GM23248 (cell line): ENCODE measurements around the gene TRPV4. TPM values are rescaled to one million over a fixed set of nuclear protein-coding genes. Genes with fewer than 3 reads are reported as not detected.

Experiments
- DNase-seq: peaks from one replicate; pipeline ENCODE4 v3.0.0-alpha.2; 2015
- H2AFZ ChIP-seq: fragments of 200-600 bp; sonication (generic); 2 replicates; pipeline ENCODE4 v1.6.1; 2016; ENCODE audit warnings: antibody characterized with exemption
- H3F3A ChIP-seq: fragments of 200-600 bp; sonication (generic); 2 replicates; pipeline ENCODE4 v1.6.1; 2016; ENCODE audit warnings: mild to moderate bottlenecking, antibody characterized with exemption, mixed run types; ENCODE audit not compliant: insufficient read depth
- H3K27ac ChIP-seq: fragments of 200-600 bp; sonication (generic); 2 replicates; pipeline ENCODE4 v1.5.1; 2016; ENCODE audit warnings: mild to moderate bottlenecking
- H3K27me3 ChIP-seq: fragments of 200-600 bp; sonication (generic); replicated peaks from 2 replicates; pipeline ENCODE4 v1.6.1; 2016; ENCODE audit warnings: mild to moderate bottlenecking; ENCODE audit not compliant: insufficient read depth
- H3K36me3 ChIP-seq: fragments of 200-600 bp; sonication (generic); 2 replicates; pipeline ENCODE4 v1.6.1; 2016; ENCODE audit warnings: low read depth, mild to moderate bottlenecking
- H3K4me1 ChIP-seq: fragments of 200-600 bp; sonication (generic); 2 replicates; pipeline ENCODE4 v1.6.1; 2016; ENCODE audit warnings: mild to moderate bottlenecking; ENCODE audit not compliant: insufficient read depth
- H3K4me2 ChIP-seq: fragments of 200-600 bp; sonication (generic); one replicate; pipeline ENCODE4 v1.6.1; 2016; ENCODE audit warnings: mild to moderate bottlenecking; ENCODE audit not compliant: unreplicated experiment
- H3K4me3 ChIP-seq: fragments of 200-600 bp; sonication (generic); 2 replicates; pipeline ENCODE4 v1.5.1; 2016; ENCODE audit warnings: mild to moderate bottlenecking
- H3K79me2 ChIP-seq: fragments of 200-600 bp; sonication (generic); 2 replicates; pipeline ENCODE4 v1.6.1; 2016; ENCODE audit warnings: mild to moderate bottlenecking; ENCODE audit not compliant: insufficient read depth
- H3K9ac ChIP-seq: fragments of 200-600 bp; sonication (generic); 2 replicates; pipeline ENCODE4 v1.6.1; 2016; ENCODE audit warnings: mild to moderate bottlenecking
- H3K9me2 ChIP-seq: fragments of 200-600 bp; sonication (generic); 2 replicates; pipeline ENCODE4 v1.6.1; 2016; ENCODE audit warnings: mixed run types, mild to moderate bottlenecking, moderate library complexity; ENCODE audit not compliant: insufficient read depth
- H3K9me3 ChIP-seq: fragments of 200-600 bp; sonication (generic); one replicate; pipeline ENCODE4 v1.6.1; 2017; ENCODE audit warnings: low read depth
- H4K20me1 ChIP-seq: fragments of 200-600 bp; sonication (generic); 2 replicates; pipeline ENCODE4 v1.6.0; 2016; ENCODE audit not compliant: insufficient read depth
- EZH2 ChIP-seq: fragments of 200-600 bp; sonication (generic); IDR thresholded peaks from 2 replicates; pipeline ENCODE4 v1.6.1; 2018; ENCODE audit warnings: antibody characterized with exemption, mild to moderate bottlenecking; ENCODE audit not compliant: insufficient read depth, poor library complexity, severe bottlenecking
- EZH2phosphoT487 ChIP-seq: fragments of 200-600 bp; sonication (generic); IDR thresholded peaks from 2 replicates; pipeline ENCODE4 v1.6.1; 2018; ENCODE audit warnings: antibody characterized with exemption, moderate library complexity, mild to moderate bottlenecking, low read depth; ENCODE audit not compliant: insufficient read depth
- WGBS, 2 experiments: methylation state at CpG; one replicate each; pipeline ENCODE4 v1.1.6; 2015 to 2017; ENCODE audit warnings: low lambda C conversion rate in 2 of 2, low coverage in 1 of 2; ENCODE audit errors: missing lambda C conversion rate in 2 of 2; 5-methylcytosine and 5-hydroxymethylcytosine counted together
- in situ Hi-C: fragments of 300-500 bp; cut with MboI; formaldehyde crosslinking; loops from 2 replicates; pipeline ENCODE4 v1.15.0; 2020
- polyA plus RNA-seq: library from polyadenylated mRNA; unstranded; fragments of >200 nt; fragmentation: Nextera tagmentation; extraction: Ambion mirVana; gene quantifications from 2 replicates; pipeline ENCODE4 v1.2.1, GENCODE V29; 2016
- total RNA-seq: library from RNA; depleted of rRNA; stranded (reverse); fragments of >200 nt; shearing (Covaris generic); gene quantifications from 2 replicates; pipeline ENCODE4 v1.2.3, GENCODE V29; 2014

The TRPV4 gene
- total and polyA plus RNA-seq, 2 experiments from 2014 or later: 0.65 to 2.6 TPM

DNA sequence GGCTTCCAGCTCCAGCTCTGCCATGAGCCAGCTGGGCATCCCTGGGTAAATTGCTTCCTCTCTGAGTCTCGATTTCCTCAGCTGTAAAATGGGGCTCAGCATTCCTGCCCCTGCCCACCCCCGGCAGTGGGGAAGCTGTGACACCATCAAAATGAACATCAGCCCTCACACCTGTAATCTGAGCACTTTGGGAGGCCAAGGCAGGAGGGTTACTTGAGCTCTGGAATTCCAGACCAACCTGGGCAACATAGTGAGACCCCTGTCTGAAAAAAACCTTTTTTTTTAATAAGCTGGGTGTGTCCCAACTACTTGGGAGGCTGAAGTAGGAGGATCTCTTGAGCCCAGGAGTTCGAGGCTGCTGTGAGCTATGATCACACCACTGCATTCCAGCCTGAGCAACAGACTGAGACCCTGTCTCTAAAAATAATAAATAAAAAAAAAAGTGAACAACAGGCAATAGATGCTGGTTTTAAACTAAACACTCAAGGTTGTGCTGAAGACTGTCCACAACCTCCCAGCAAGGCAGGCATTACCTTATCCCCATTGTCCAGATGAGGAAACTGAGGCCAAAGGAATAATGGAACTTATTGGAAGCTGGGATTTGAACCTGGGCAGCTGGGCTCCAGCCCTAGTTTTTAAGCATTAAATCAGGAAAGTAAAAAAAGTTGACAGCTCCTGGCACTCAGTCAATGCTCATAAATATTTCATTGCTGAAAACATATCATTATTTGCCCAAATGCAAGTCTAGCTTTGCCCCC, 4.3 kb downstream of the TRPV4 start:
- H3K4me2 ChIP-seq: no peak overlapping the region
- no peak overlapping the region for H3K27ac ChIP-seq
- no peak overlapping the region for H2AFZ ChIP-seq
- in situ Hi-C loops: no loop called here
- H3K36me3 ChIP-seq: no peaks in the 10 kb centered on the region
- no peaks in the 10 kb centered on the region for H4K20me1 ChIP-seq
- no peak for TF ChIP-seq EZH2phosphoT487
- TF ChIP-seq EZH2: no peak
- DNase-seq: no peak
- H3K4me1 ChIP-seq: no peaks in the 10 kb centered on the region
- no peaks in the 10 kb centered on the region for H3F3A ChIP-seq
- H3K9me2 ChIP-seq: no peaks in the 10 kb centered on the region
- no peaks in the 10 kb centered on the region for H3K79me2 ChIP-seq
- H3K9ac ChIP-seq: no peak overlapping the region
- no peaks in the 10 kb centered on the region for H3K9me3 ChIP-seq
- no peak overlapping the region for H3K4me3 ChIP-seq
- 60 to 74% methylated on average over 3 of the region's 3 CpGs for WGBS, 2 experiments
- no peaks in the 10 kb centered on the region for H3K27me3 ChIP-seq

- Histone ChIP-seq H3K4me3 (no peak overlapping the region), H3K27ac (no peak overlapping the region), H3K4me2 (no peak overlapping the region), H3K27me3 (no peaks in the 10 kb centered on the region), H3F3A (no peaks in the 10 kb centered on the region), H3K4me1 (no peaks in the 10 kb centered on the region), H3K79me2 (no peaks in the 10 kb centered on the region), H2AFZ (no peak overlapping the region), H4K20me1 (no peaks in the 10 kb centered on the region), H3K9ac (no peak overlapping the region), H3K9me2 (no peaks in the 10 kb centered on the region), H3K9me3 (no peaks in the 10 kb centered on the region), H3K36me3 (no peaks in the 10 kb centered on the region)
- DNase-seq: no peak
- TF ChIP-seq EZH2phosphoT487 (no peak), EZH2 (no peak)
- in situ Hi-C loops: no loop called here
- WGBS, 2 experiments: 71 to 73% methylated on average over 19 of the region's 19 CpGs
Measured at GRCh38 chr12:109827566-109828550, 5.3 kb downstream of the TRPV4 start.

DNA sequence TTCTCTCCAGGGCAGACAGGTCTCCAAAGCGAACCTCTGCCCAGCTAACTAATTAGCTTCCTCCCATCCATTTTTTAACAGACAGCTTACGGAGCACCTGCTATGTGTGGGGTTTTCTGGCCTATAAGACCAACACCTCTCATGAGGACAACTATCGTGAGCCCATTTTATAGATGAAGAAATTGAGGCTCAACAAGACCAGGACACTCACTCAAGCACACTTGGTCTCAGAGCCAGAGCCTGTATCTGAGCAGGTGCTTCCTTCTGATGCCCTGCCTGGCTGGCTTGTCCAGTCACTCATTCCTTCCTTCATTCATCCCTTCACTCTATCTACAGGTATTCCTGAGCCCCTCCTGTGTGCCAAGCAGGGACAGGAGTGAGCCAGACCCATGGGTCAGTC, 6.1 kb downstream of the TRPV4 start:
- no peaks in the 10 kb centered on the region for H3K36me3 ChIP-seq
- H3K27me3 ChIP-seq: no peaks in the 10 kb centered on the region
- no peak overlapping the region for H3K4me2 ChIP-seq
- no peaks in the 10 kb centered on the region for H3K9me2 ChIP-seq
- H4K20me1 ChIP-seq: no peaks in the 10 kb centered on the region
- H3K4me3 ChIP-seq: no peak overlapping the region
- H3F3A ChIP-seq: no peaks in the 10 kb centered on the region
- no peak overlapping the region for H2AFZ ChIP-seq
- in situ Hi-C loops: no loop called here
- TF ChIP-seq EZH2 (no peak), EZH2phosphoT487 (no peak)
- WGBS, 2 experiments: 95 to 96% methylated on average over 3 of the region's 3 CpGs
- DNase-seq: no peak
- H3K79me2 ChIP-seq: no peaks in the 10 kb centered on the region
- no peak overlapping the region for H3K9ac ChIP-seq
- no peak overlapping the region for H3K27ac ChIP-seq
- no peaks in the 10 kb centered on the region for H3K9me3 ChIP-seq
- H3K4me1 ChIP-seq: no peaks in the 10 kb centered on the region

DNA sequence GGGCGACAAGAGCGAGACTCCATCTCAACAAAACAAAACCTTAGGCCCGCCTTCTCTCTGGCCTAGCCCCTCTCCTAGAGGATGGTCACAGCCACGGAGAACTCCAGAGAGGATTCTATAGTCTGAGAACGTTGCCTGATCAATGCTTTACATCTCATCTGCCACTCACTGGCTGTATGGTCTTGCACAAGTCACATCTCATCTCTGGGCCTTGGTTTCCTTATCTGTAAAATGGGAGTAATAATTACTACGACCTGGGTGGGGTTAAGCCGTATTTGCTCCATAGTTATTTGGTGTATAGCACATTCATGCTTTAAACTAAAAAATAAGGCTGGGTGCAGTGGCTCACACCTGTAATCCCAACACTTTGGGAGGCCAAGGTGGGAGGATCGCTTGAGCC, 8.5 kb downstream of the TRPV4 start:
- Histone ChIP-seq H3K4me3 (no peak overlapping the region), H2AFZ (no peak overlapping the region), H3F3A (no peaks in the 10 kb centered on the region), H3K27me3 (no peaks in the 10 kb centered on the region), H3K9ac (no peak overlapping the region), H3K9me3 (no peaks in the 10 kb centered on the region), H4K20me1 (no peaks in the 10 kb centered on the region), H3K36me3 (no peaks in the 10 kb centered on the region), H3K9me2 (no peaks in the 10 kb centered on the region), H3K4me1 (no peaks in the 10 kb centered on the region), H3K79me2 (no peaks in the 10 kb centered on the region), H3K4me2 (no peak overlapping the region), H3K27ac (no peak overlapping the region)
- DNase-seq: no peak
- WGBS, 2 experiments: 83 to 89% methylated on average over 8 of the region's 8 CpGs
- in situ Hi-C loops: no loop called here
- no peak for TF ChIP-seq EZH2phosphoT487
- no peak for TF ChIP-seq EZH2
